ENCODE data around the gene VASH2.
"Not testable (repeated sequence)": the region's sequence is repeated elsewhere in the genome, so short reads cannot be mapped to it uniquely, and the experiment has no call there.

The VASH2 gene

GRCh38 chr1:212957546-212957945, 7.2 kb downstream of the VASH2 start:
- peak in 1 of 2 donors; percentile 24 for DNase-seq

DNA sequence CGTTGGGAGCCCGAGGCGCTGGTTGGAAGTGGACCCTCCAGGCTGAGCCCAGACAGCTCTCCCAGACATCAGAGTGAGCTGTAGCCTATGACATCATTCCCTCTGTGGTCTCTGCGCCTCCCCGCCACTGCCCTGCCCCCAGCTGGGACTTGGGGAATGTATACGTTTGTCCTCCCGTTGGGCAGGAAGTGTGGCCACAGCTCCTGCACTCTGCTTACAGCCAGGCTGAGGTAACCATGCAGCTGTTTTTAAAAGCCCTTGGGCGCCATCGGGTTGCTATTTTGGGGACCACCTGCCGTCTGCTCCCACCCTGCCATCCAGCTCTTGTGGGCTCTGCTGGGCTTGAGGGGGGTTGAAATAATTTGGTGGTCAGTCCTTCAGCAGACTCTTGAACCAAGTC, 7.8 kb downstream of the VASH2 start:
- DNase-seq = no peak

GRCh38 chr1:212959266-212960220, 9.2 kb downstream of the VASH2 start:
- no peak for DNase-seq

DNA sequence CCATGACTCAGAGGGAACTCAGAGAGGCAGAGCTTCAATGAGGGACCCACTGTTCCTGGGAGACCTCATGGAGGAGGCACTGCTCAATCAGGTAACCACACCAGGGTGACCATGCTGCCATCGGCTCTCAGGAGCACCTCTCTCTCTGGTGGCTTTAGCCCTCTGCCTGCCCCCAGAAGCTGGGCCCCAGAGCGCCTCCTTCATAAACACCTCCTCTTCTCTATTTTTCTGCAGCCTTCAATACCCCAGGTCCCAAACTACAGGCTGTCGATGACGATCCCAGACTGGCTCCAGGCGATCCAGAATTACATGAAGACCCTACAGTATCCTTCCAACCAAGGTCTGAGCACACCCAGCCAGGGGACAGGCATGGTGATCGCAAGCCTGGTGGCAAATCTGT, 10.6 kb downstream of the VASH2 start:
- no peak for DNase-seq

- no peak for DNase-seq
Measured at GRCh38 chr1:212962509-212962908, 12.2 kb downstream of the VASH2 start.

- DNase-seq = no peak
Measured at GRCh38 chr1:212964102-212964501, 13.8 kb downstream of the VASH2 start.

DNA sequence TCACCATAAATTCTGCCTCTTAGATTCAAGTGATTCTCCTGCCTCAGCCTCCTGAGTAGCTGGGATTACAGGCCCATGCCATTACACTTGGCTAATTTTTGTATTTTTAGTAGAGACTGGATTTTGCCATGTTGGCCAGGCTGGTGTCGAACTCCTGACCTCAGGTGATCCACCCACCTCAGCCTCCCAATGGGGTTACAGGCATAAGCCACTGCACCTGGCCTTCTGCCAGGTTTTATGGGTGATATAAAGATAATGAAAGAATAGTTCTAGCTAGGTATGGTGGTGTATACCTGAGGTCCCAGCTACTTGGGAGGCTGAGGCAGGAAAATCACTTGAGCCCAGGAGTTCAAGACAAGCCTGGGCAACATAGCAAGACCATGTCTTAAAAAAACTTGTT, 14.7 kb downstream of the VASH2 start:
- not testable (repeated sequence) for DNase-seq

- no peak for DNase-seq
Measured at GRCh38 chr1:212966616-212967015, 16.3 kb downstream of the VASH2 start.

- peak; percentile 16 to 17 for DNase-seq
Measured at GRCh38 chr1:212967801-212968200, 17.5 kb downstream of the VASH2 start.

GRCh38 chr1:212968368-212968863, 18.1 kb downstream of the VASH2 start:
- DNase-seq = no peak

DNA sequence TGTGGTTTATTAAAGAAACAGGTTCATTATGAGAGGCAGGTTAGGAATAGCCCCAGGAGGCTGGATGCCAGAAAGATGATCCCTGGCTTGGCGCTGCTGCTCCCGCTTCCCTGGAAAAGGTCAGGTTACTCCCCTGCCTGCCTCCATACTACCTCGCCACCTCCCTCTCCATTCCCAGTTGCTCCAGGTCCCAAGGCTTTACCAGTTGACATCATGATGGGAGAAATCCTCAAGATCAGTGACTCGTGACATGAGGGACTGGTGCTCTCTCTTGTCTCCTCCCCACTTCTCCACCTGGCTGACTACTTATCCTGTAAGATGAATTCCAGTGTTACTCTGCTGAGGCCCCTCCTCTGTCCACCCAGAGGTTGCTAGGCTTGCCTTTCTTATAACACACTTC, 19.7 kb downstream of the VASH2 start:
- DNase-seq = no peak

- no peak for DNase-seq
Measured at GRCh38 chr1:212971312-212971711, 21.0 kb downstream of the VASH2 start.

DNA sequence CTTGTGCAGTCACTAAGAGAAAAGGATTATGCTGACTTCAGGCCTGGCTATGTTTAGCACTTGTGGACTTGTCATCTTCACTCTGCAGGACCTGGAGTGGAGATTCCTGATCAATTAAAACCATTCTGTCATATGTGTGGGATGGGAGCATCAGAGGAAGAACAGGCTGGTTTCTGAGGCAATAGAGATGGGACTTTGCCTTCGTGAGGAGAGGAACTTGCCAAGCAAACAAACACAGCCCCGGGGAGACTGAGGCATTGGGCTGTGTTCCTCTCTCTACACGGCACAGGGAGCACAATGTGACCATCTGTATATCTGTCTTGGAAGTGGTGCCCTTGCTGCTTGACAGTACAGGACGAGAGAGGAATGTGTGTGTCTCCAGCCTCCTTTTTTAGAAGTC, 23.1 kb downstream of the VASH2 start:
- no peak for DNase-seq

- no peak for DNase-seq
Measured at GRCh38 chr1:212973899-212974298, 23.6 kb downstream of the VASH2 start.

GRCh38 chr1:212974711-212975110, 24.4 kb downstream of the VASH2 start:
- DNase-seq = no peak

GRCh38 chr1:212975111-212975918, 25.0 kb downstream of the VASH2 start:
- no peak for DNase-seq

DNA sequence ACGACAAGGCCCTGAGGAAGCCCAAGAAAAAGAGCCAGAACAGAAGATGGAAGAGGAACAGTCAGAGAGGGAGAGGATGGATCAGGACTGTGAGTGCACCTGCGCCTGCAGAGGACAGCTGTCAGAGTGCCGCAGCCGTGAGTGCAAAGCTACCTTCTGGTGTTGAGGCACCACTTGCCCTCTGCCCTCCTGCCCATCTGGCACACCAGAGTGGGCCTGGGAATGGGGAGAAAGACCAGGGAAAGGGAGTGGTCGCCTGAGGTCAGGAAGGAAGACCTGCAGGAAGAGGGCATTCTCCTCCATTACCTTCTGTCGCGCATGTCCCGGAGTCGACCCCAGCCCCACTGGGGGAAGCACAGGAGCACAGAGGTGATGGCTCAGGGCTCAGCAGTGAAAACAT, 26.2 kb downstream of the VASH2 start:
- no peak for DNase-seq

GRCh38 chr1:212977781-212978645, 27.7 kb downstream of the VASH2 start:
- DNase-seq = no peak

- DNase-seq = no peak
Measured at GRCh38 chr1:212979340-212980122, 29.2 kb downstream of the VASH2 start.

- no peak for DNase-seq
Measured at GRCh38 chr1:212980123-212980785, 29.9 kb downstream of the VASH2 start.

- DNase-seq = no peak
Measured at GRCh38 chr1:212981025-212981495, 30.7 kb downstream of the VASH2 start.
